ENCODE data around the gene HYI.
"Not testable (repeated sequence)": the region's sequence is repeated elsewhere in the genome, so short reads cannot be mapped to it uniquely, and the experiment has no call there.

HYI gene

GRCh38 chr1:43453442-43454269 lies at the start of gene HYI:
Gene HYI, minus strand, starts transcription at chr1:43453931. Its CDS starts 138 bp downstream, at chr1:43453793.
- DNase-seq (ENCODE audit: low read depth, low spot score): peak; percentile 87
- TF ChIP-seq CTCF (IDR thresholded peaks at IDR 0.05; ENCODE audit: low read depth, low read length): no peak
- H3K4me3 ChIP-seq (ENCODE audit: low read depth, low read length): peak within 1 kb of the TSS; percentile 52
- in situ Hi-C loops (cut with HindIII; ENCODE audit: low sequenced_read_pairs): no loop called here

GRCh38 chr1:43501806-43502205 lies 48.1 kb upstream of the HYI start:
- in situ Hi-C loops (cut with HindIII; ENCODE audit: low sequenced_read_pairs); H3K4me3 ChIP-seq (ENCODE audit: low read depth, low read length); DNase-seq (ENCODE audit: low read depth, low spot score): not testable (repeated sequence)

- H3K4me3 ChIP-seq (ENCODE audit: low read depth, low read length): no peak overlapping the region
- DNase-seq (ENCODE audit: low read depth, low spot score): no peak
- in situ Hi-C loops (cut with HindIII; ENCODE audit: low sequenced_read_pairs): no loop called here
- no peak for TF ChIP-seq CTCF (IDR thresholded peaks at IDR 0.05; ENCODE audit: low read depth, low read length)
Observed at GRCh38 chr1:43499898-43500297, 46.2 kb upstream of the HYI start.

- no peak for DNase-seq (ENCODE audit: low read depth, low spot score)
- H3K4me3 ChIP-seq (ENCODE audit: low read depth, low read length): no peak overlapping the region
- no peak for TF ChIP-seq CTCF (IDR thresholded peaks at IDR 0.05; ENCODE audit: low read depth, low read length)
- in situ Hi-C loops (cut with HindIII; ENCODE audit: low sequenced_read_pairs): no loop called here
Observed at GRCh38 chr1:43495204-43495603, 41.5 kb upstream of the HYI start.

- no peak for TF ChIP-seq CTCF (IDR thresholded peaks at IDR 0.05; ENCODE audit: low read depth, low read length)
- in situ Hi-C loops (cut with HindIII; ENCODE audit: low sequenced_read_pairs): no loop called here
- H3K4me3 ChIP-seq (ENCODE audit: low read depth, low read length): no peak overlapping the region
- DNase-seq (ENCODE audit: low read depth, low spot score): peak; percentile 14
Observed at GRCh38 chr1:43493661-43494450, 40.1 kb upstream of the HYI start.

- no peak for TF ChIP-seq CTCF (IDR thresholded peaks at IDR 0.05; ENCODE audit: low read depth, low read length)
- in situ Hi-C loops (cut with HindIII; ENCODE audit: low sequenced_read_pairs): no loop called here
Observed at GRCh38 chr1:43492826-43493225, 39.1 kb upstream of the HYI start.

GRCh38 chr1:43491061-43491460 lies 37.3 kb upstream of the HYI start:
- H3K4me3 ChIP-seq (ENCODE audit: low read depth, low read length): no peak overlapping the region
- TF ChIP-seq CTCF (IDR thresholded peaks at IDR 0.05; ENCODE audit: low read depth, low read length): no peak
- DNase-seq (ENCODE audit: low read depth, low spot score): no peak
- in situ Hi-C loops (cut with HindIII; ENCODE audit: low sequenced_read_pairs): no loop called here

More at GRCh38 chr1:43492826-43493225, 39.1 kb upstream of the HYI start:
- DNase-seq (ENCODE audit: low read depth, low spot score): no peak
- H3K4me3 ChIP-seq (ENCODE audit: low read depth, low read length): no peak overlapping the region
